Measurements from ENCODE around the gene RASGRF2. TPM values are rescaled to one million over a fixed set of nuclear protein-coding genes. Genes with fewer than 3 reads are reported as not detected.

Gene RASGRF2
- total RNA-seq, 4 donors from 2014 or later = 3.8 to 9.1 (median 5.3) TPM

GRCh38 chr5:81020478-81021167, 60.5 kb downstream of the RASGRF2 start:
- no peak for TF ChIP-seq CTCF (IDR thresholded peaks at IDR 0.05)
- TF ChIP-seq POLR2AphosphoS5 (IDR thresholded peaks at IDR 0.05) = no peak
- TF ChIP-seq EP300 (IDR thresholded peaks at IDR 0.05) = no peak
- TF ChIP-seq POLR2A (IDR thresholded peaks at IDR 0.05) = no peak
- WGBS, 2 donors (ENCODE audit: low coverage in 1 of 2) = 56 to 70% methylated on average over 2 to 6 of the region's 6 CpGs
- H3K27ac ChIP-seq = no peak overlapping the region
- H3K27me3 ChIP-seq = peaks cover 15% of the 10 kb centered on the region
- H3K36me3 ChIP-seq = no peaks in the 10 kb centered on the region
- ATAC-seq = no peak
- H3K4me1 ChIP-seq = no peaks in the 10 kb centered on the region
- no peaks in the 10 kb centered on the region for H3K9me3 ChIP-seq
- no peak overlapping the region for H3K4me3 ChIP-seq

GRCh38 chr5:81021486-81021885, 61.3 kb downstream of the RASGRF2 start:
- WGBS, 2 donors (ENCODE audit: low coverage in 1 of 2) = 75 to 100% methylated on average over 1 to 4 of the region's 4 CpGs
- Histone ChIP-seq H3K36me3 (no peaks in the 10 kb centered on the region), H3K27ac (no peak overlapping the region)

GRCh38 chr5:81021951-81022687, 62.0 kb downstream of the RASGRF2 start:
- no peak overlapping the region for H3K4me3 ChIP-seq
- H3K4me1 ChIP-seq = no peaks in the 10 kb centered on the region
- TF ChIP-seq POLR2AphosphoS5 (IDR thresholded peaks at IDR 0.05) = no peak
- peaks cover 15% of the 10 kb centered on the region for H3K27me3 ChIP-seq
- H3K9me3 ChIP-seq = no peaks in the 10 kb centered on the region
- no peak for ATAC-seq
- H3K27ac ChIP-seq = no peak overlapping the region
- WGBS, 2 donors (ENCODE audit: low coverage in 1 of 2) = 73 to 76% methylated on average over 6 to 7 of the region's 10 CpGs
- H3K36me3 ChIP-seq = no peaks in the 10 kb centered on the region

More at GRCh38 chr5:81021486-81021885, 61.3 kb downstream of the RASGRF2 start:
- ATAC-seq = no peak
- Histone ChIP-seq H3K27me3 (peaks cover 15% of the 10 kb centered on the region), H3K4me3 (no peak overlapping the region), H3K9me3 (no peaks in the 10 kb centered on the region), H3K4me1 (no peaks in the 10 kb centered on the region)
- TF ChIP-seq POLR2AphosphoS5 (IDR thresholded peaks at IDR 0.05) (no peak), CTCF (IDR thresholded peaks at IDR 0.05) (no peak), POLR2A (IDR thresholded peaks at IDR 0.05) (no peak), EP300 (IDR thresholded peaks at IDR 0.05) (no peak)

- TF ChIP-seq EP300 (IDR thresholded peaks at IDR 0.05) = no peak
- TF ChIP-seq CTCF (IDR thresholded peaks at IDR 0.05) = no peak
- TF ChIP-seq POLR2A (IDR thresholded peaks at IDR 0.05) = no peak
- TF ChIP-seq POLR2AphosphoS5 (IDR thresholded peaks at IDR 0.05) = no peak
- Histone ChIP-seq H3K4me1 (no peaks in the 10 kb centered on the region), H3K4me3 (no peak overlapping the region), H3K36me3 (no peaks in the 10 kb centered on the region), H3K27me3 (peaks cover 15% of the 10 kb centered on the region), H3K27ac (no peak overlapping the region), H3K9me3 (no peaks in the 10 kb centered on the region)
- WGBS, 2 donors (ENCODE audit: low coverage in 1 of 2) = 92 to 100% methylated on average over 2 to 4 of the region's 5 CpGs
- no peak for ATAC-seq
These were observed 62.5 kb downstream of the RASGRF2 start for GRCh38 chr5:81022688-81023084.

- no peak for ATAC-seq
- Histone ChIP-seq H3K9me3 (peaks cover 0 to 2% (median 0%) of the 10 kb centered on the region in 3 donors), H3K4me3 (no peak overlapping the region), H3K36me3 (no peaks in the 10 kb centered on the region), H3K27ac (no peak overlapping the region), H3K27me3 (peaks cover 15% of the 10 kb centered on the region), H3K4me1 (no peaks in the 10 kb centered on the region)
- 46 to 64% methylated on average over 2 of the region's 2 CpGs for WGBS, 2 donors (ENCODE audit: low coverage in 1 of 2)
- TF ChIP-seq POLR2AphosphoS5 (IDR thresholded peaks at IDR 0.05) = no peak
- no peak for TF ChIP-seq CTCF (IDR thresholded peaks at IDR 0.05)
- no peak for TF ChIP-seq EP300 (IDR thresholded peaks at IDR 0.05)
- no peak for TF ChIP-seq POLR2A (IDR thresholded peaks at IDR 0.05)
These were observed 63.3 kb downstream of the RASGRF2 start for GRCh38 chr5:81023261-81023970.
